NCI-H524 treated with DMSO at 0.1 percent for 48 hours (cell line): ENCODE data around the gene SSH2.
"Not testable (repeated sequence)": the region's sequence is repeated elsewhere in the genome, so short reads cannot be mapped to it uniquely, and the experiment has no call there.

Experiments
- DNase-seq: peaks from one replicate; lab custom pipeline; 2025; lab: John Stamatoyannopoulos, UW

SSH2 gene

GRCh38 chr17:29880031-29880430 is 50.0 kb downstream of the SSH2 start:
- DNase-seq: no peak

GRCh38 chr17:29874931-29875596 is 55.0 kb downstream of the SSH2 start:
- DNase-seq: no peak

DNA sequence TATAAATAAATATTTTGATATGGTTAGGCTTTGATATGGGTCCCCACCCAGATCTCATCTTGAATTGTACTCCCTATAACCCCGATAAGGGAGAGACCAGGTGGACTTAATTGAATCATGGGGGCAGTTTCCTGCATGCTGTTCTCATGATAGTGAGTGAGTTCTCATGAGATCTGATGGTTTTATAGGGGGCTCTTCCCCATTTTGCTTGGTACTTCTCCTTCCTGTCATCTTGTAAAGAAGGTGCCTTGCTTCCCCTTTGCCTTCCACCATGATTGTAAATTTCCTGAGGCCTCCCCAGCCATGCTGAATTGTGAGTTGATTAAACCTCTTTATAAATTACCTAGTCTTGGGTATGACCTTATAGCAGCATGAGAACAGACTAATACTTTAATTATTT is 55.7 kb downstream of the SSH2 start:
- not testable (repeated sequence) for DNase-seq

DNA sequence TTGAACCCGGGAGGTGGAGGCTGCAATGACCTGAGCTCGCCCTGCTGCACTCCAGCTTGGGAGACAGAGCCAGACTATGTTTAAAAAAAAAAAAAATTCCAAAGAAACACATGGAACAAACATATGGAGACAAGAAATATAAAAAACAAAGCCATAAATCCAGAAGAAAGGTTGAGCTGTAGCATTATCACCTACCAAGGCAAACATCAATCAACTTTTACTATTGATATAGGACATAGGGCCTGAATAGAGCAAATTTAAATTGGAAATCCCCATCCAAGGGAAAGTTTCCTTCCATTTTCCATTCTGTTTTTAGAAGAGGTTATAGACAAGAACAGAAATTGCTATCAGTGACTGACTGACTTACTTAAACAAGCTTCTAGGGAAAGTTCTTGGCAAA is 56.6 kb downstream of the SSH2 start:
- DNase-seq: no peak

- no peak for DNase-seq
Measured at GRCh38 chr17:29870836-29871465, 59.1 kb downstream of the SSH2 start.

DNA sequence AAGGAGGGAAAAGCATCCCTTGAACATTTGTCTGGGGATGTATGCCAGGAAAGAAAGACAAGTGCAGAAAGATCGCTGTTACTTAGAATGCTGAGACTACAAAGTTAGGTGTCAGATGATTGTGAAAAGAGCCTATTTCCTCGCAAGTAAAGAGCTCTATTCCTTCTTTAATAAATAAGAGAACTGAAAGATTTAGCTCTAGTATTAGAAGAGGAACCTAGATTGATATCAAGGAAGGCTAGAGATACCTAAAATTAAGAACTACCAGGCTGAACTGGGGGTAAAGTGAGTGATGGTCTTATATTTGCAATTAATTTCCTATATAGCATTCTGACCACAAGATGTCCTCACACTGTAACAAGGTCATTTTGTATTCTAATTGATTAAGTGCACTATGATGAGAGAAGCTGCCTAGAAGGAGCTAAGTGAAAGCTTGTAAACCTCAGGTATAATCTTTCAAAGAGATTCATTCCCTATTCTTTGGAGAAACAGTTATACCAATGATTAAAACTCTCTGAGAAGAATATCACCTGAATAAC is 62.3 kb downstream of the SSH2 start:
- no peak for DNase-seq

DNA sequence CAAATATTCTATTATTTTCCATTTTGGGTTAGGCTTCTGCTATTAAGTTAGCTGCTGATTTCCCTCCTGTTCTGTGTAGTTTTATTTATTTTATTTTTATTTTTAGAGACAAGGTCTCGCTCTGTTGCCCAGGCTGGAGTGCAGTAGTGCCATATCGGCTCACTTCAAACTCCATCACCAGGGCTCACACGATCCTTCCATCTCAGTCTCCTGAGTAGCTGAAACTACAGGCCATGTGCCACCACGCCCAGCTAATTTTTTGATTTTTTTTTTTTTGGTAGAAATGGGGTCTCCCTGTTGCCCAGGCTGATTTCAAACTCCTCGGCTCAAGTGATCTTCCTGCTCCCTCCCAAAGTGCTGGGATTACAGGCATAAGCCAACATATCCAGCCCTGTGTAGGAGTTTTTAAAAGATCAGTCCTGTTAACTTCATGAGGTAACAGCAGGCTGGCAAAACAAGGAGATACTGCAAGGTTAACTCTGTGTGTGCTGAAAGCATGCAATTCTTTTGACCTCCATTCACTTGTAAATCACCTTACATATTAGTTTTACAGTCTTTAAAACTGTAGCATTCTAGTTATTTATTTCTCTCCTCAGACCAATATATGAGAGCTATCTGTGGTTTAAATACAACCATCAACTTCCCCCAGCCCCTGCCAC is 63.2 kb downstream of the SSH2 start:
- DNase-seq: no peak

- DNase-seq: no peak
Measured at GRCh38 chr17:29864615-29865014, 65.4 kb downstream of the SSH2 start.

DNA sequence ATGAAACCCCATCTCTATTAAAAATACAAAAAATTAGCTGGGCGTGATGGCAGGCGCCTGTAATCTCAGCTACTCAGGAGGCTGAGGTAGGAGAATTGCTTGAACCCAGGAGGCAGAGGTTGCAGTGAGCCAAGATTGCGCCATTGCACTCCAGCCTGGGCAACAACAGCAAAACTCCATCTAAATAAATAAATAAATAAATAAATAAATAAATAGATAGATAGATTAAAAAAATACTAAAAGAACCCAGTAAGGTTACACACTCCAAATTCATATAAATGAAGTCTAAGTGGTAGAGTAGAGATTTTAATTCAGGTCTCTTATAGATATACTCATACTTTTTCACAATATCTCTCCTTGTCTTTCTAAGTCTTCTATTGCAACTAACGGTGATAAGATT is 65.9 kb downstream of the SSH2 start:
- DNase-seq: not testable (repeated sequence)

GRCh38 chr17:29862951-29863350 is 67.1 kb downstream of the SSH2 start:
- DNase-seq: no peak

GRCh38 chr17:29862127-29862526 is 67.9 kb downstream of the SSH2 start:
- DNase-seq: no peak

- DNase-seq: not testable (repeated sequence)
Measured at GRCh38 chr17:29859445-29859844, 70.6 kb downstream of the SSH2 start.

DNA sequence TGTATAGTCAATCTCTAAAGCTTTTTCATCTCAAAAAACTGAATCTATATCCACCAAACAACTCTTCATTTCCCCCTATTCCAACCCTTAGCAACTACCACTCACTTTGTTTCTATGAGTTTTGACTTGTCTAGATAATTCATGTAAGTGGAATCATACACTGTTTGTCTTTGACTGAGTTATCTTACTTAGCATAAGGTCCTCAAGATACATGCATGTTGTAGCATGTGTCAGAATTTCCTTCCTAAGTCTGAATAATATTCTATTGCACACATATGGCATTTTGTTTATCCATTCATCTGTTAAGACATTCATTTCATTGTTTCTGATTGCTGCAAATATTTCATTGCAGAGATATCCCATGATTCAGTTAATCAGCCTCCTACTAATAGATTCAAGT is 72.2 kb downstream of the SSH2 start:
- no peak for DNase-seq

- not testable (repeated sequence) for DNase-seq
Measured at GRCh38 chr17:29857105-29857504, 72.9 kb downstream of the SSH2 start.

DNA sequence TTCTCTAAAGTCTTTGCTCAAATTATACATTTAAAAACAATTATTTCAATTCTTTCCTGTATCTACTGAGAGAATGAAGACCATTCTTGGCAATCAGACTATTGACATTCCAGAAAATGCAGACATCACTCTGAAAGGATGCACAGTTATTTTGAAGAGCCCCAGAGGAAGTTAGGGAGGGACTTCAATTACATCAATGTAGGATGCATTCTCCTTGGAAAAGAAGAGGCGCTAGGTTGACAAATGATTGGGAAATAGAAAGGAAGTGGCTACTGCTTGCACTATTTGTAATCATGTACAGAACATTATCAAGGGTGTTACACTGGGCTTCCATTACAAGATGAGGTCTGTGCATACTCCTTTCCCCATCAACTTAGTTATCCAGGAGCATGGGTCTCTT is 74.3 kb downstream of the SSH2 start:
- no peak for DNase-seq

- DNase-seq: no peak
Measured at GRCh38 chr17:29848737-29849136, 81.3 kb downstream of the SSH2 start.

DNA sequence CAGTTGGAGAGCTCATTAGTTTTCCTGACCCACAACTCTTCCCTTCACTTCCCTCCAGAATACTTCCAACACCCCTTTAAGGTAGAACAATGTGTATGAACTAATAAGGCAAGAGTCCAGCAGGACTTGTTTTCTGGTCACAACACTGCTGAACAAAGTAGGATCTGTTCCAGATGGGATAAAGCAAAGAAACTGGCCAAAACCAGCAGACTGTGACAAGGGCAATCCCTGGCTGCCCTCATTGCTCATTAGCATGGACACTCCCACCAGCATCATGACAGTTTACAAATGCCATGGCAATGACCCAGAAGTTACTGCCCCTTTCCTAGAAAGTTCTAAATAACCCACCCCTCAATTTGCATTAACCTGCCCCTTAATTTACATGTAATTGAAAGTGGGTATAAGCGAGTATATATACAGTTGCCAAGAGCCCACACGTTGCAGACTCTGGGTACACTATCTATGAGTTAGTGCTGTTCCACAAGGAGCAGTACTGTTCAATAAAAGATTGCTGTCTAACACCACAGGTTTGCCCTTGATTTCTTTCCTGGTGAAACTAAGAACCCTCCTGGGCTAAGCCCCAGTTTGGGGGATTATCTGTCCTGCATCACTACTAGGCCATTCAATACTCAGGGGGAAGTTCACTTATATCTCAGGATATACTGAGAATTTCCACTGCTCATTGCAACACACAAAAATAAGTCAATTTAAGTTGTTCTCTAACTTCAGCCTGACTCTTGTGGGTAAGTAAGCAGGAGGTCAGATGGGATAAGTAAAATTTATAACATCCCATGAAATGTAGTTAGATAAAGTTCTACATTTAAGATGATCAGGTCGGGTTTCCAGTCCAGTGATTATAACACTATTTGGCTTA is 82.3 kb downstream of the SSH2 start:
- DNase-seq: no peak

- DNase-seq: no peak
Measured at GRCh38 chr17:29847118-29847517, 82.9 kb downstream of the SSH2 start.

DNA sequence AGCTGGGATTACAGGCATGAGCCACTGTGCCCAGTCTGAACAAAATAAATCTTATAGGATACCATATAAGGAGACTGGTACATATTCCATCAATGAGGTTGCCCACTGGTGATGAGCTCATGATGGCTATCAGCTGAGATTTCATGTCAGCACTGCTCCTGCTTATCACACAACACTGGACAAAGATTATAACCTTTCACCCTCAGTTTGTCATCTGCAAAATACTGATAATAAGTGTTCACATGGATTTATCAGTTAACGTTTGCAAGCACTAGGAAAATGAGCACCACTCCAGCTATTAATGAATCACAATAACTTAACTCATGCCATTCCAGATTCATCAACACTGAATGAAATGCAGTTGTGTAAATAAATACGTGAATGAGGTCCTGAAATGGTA is 83.7 kb downstream of the SSH2 start:
- no peak for DNase-seq

- DNase-seq: no peak
Measured at GRCh38 chr17:29844339-29845048, 85.5 kb downstream of the SSH2 start.

DNA sequence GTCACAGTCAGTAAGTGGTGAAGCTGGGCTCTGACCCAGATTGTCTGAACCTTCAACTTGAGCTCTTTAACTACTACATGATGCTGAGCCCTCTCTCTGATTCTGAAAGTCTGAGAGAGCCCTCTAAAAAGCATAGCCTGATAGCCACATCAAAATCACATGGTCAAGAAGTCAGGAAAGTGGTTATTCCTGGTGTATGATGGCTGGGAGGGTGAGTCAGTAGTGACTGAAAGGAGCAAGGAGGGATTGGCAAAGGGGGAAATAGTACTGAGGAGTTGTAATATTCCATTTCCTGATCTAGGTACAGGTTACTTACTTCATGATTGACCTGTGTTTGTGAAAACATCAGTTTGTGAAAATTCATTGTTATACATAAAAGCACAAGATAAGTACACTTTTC is 89.1 kb downstream of the SSH2 start:
- no peak for DNase-seq

GRCh38 chr17:29839656-29840055 is 90.4 kb downstream of the SSH2 start:
- no peak for DNase-seq
